Hematopoietic multipotent progenitor cell treated with erythropoietin and hydrocortisone succinate and interleukin-3 and kit ligand, for 17 days (in vitro differentiated cells): ENCODE data around the gene CHST8.

Experiments
- DNase-seq: peaks from one replicate; pipeline ENCODE4 v3.0.0-alpha.2; 2015; ENCODE audit warnings: low spot score

The CHST8 gene

GRCh38 chr19:33714149-33714548 lies 92.4 kb downstream of the CHST8 start:
- DNase-seq, result no peak

DNA sequence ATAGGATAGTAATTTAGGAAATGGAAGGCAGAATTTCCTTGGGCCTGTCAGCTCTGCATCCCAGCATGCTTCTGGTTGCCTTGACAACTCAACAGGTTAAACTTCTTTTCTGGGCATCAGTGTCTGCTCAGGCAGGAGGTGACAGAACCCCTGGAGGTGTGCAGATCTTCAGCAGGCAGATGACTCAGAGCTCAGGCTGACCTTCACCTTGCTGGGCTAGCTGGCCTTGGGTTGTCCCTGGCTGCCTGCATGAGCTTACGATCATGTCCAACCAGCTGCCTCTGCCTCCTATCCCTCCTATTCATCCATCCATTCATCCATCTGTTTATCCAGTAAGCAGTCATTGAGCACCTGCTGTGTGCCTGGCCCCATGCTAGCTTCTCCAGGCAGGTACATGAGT lies 93.7 kb downstream of the CHST8 start:
- no peak for DNase-seq

DNA sequence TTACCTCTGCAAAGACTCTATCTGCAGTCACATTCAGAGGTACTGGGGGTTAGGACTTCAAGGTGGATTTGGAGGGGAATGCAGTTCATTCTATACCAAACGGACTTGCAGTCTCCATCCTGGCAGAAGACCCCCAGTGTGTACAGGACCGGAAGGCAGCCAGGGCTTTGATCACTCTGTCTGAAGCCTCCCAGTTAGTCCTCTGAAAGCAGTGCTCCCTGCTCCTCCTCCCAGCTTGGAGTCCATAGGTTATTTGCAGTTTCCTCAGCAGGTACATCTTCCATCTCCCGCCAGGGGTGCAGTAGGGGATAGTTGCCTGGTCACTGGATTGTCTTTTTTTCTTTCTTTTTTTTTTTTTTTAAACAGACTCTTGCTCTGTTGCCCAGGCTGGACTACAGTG lies 96.1 kb downstream of the CHST8 start:
- DNase-seq, result no peak

GRCh38 chr19:33718651-33719254 lies 97.0 kb downstream of the CHST8 start:
- no peak for DNase-seq

DNA sequence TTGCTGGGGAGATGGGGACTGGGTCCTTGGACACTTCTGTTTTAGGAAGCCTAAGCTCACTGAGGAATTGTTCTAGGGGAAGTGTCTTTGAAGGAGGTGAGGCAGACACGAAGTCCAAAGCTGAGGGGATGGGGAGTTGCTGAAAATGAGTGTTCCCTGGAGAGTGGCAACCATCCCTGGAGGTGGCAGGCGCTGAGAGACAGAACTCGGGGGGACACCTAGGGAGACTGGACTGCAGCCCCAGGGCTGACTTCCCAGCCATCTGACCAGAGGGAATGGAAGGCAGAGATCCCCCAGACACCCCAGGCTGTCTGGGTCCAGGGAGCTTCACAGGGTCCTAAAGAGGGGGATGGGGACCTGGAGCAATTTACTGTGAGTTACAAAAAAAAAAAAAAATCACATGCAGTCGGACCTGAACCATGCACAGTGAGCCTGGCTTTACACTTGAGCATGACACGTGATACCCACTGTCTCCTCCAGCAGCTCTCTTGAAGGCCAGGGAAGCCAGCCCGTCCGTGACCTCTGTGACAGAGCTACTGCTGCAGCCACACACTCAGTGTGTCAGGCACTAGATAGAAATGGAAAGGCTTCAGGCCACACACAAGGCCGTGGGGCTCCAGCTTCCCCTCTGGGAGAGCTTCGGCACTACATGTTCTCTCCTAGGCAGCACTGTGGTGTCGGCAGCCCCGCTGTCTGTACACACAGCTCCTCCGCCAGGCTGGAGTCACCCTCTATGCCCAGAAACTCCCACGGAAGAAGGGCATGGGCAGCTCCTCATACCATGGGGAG lies 97.8 kb downstream of the CHST8 start:
- DNase-seq, result no peak

DNA sequence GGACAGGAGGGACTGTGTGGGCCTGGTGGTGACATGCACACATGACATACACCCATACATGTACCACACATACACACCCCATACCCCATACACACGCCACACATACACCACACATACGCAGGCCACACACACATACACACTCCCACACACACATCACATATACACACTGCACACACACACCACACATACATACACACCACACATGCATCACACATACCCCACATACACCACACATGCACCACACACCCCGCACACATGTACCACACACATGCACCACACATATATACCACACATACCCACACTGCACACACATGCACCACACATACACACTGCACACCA lies 98.4 kb downstream of the CHST8 start:
- no peak for DNase-seq

GRCh38 chr19:33720691-33721682 lies 99.2 kb downstream of the CHST8 start:
- no peak for DNase-seq

GRCh38 chr19:33721735-33722297 lies 100.1 kb downstream of the CHST8 start:
- no peak for DNase-seq

DNA sequence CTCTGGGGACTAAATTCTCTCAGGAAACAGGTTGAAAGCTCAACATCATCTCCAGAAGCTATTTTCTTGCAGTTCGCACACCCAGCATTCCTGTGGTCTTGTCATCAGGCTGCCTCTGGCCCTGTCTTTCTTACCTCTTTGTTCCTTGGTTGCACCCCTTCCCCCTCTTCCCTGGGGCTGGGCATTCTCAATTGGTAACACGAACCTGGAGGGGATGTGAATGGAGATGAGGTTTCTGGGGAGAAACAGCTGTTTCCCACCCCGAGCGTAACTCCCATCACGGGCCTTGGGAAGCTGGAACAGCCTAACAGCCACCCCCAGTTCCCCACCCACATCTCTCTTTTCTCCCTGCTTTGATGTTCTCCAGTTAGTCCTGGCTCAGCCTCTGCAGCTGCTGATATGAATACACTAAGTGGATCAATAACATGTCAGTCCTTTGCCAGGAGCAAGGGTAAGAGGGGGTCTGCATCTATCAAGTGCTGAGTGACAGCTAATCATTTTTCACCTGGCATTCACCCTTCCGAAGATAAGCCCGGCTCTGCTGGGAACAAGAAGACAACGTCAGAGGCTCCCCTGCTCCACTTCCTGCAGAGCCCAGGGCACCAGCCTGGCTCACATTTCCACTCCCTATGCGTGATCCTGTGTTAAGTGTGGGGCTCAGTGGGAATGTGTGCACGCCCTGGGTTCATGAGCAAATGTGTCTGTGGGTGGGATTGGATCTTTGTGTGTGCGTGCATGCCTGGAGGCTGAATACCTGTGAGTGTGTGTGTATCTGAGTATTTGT lies 100.9 kb downstream of the CHST8 start:
- no peak for DNase-seq

DNA sequence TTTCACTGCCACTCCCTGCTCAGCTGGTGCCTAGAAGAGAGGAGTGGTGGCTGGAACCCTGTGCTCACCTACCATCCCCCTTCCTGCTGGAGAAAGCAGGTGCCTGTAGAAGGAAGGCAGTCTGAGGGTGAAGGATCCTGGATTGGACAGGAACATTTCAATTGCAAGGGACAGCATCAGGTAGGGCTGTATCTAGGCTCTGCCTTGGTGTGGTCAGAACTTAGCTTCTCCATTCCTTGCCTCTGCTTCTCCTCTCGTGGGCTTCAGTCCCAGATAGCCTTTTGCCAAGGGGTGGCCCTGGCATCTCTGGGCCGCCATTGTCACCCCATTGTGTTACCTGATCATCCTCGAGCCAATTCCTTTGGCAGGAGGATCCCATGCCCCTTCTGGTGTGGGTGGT lies 101.8 kb downstream of the CHST8 start:
- no peak for DNase-seq

- DNase-seq, result no peak
These were observed 102.4 kb downstream of the CHST8 start for GRCh38 chr19:33724021-33724720.

DNA sequence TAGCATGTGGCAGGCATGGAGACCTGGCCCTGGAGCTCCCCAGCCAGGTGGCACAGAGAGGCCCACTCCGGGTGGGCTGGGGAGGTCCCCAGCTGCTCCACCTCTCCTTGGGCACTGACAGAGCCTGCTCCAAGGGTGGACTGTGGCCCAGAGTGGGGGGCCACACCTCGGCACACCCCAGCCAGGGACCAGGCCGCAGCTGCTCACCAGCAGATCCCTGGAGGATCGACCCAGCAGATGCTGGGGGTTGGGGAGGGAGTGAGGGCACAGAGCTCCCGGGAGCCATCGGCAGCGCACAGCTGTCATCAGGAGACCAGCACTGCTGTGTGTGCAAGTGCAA lies 102.9 kb downstream of the CHST8 start:
- no peak for DNase-seq

DNA sequence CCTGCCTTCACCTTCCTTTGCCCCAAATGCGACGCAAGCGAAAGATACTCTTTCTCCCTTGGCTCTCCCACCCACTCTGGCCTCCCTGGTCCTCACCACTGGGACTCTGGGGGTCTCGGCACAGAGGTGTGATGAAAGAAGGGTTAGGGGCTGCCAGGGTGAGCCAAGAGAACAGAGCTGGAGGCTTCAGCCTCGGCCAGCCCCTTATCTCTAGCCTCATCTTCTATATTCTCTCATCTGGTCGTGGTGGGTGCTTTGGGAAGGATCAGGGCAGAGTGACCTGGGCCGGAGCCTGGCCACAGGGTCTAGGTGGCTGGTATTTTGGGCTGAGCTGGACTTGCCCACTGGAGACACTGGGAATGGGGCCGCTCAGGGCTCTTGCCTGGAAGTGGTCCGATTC lies 103.8 kb downstream of the CHST8 start:
- no peak for DNase-seq

GRCh38 chr19:33726756-33727155 lies 105.0 kb downstream of the CHST8 start:
- DNase-seq, result no peak

GRCh38 chr19:33727331-33727998 lies 105.7 kb downstream of the CHST8 start:
- DNase-seq, result no peak

GRCh38 chr19:33728141-33728540 lies 106.4 kb downstream of the CHST8 start:
- no peak for DNase-seq

DNA sequence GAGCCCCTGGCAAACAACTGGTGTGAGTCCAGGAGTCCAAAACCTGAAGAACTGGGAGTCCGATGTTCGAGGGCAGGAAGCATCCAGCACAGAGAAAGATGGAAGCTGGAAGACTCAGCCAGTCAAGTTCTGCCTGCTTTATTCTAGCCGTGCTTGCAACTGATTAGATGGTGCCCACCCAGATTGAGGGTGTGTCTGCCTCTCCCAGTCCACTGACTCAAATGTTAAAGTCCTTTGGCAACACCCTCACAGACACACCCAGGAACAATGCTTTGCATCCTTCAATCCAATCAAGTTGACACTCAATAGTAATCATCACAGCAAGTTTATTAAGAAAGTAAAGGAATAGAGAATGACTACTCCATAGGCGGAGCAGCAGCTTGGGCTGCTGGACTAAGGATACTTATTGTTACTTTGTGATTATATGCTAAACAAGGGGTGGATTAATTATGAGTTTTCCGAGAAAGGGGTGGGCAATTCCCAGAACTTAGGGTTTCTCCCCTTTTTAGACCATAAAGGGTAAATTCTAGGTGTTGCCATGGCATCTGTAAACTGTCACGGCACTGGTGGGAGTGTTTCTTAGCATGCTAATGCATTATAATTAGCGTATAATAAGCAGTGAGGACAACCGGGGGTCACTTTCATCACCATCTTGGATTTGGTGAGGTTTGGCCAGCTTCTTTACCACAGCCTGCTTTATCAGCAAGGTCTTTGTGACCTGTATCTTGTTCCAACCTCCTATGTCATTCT lies 109.3 kb downstream of the CHST8 start:
- DNase-seq, result no peak

- DNase-seq, result no peak
These were observed 110.1 kb downstream of the CHST8 start for GRCh38 chr19:33731881-33732280.

- DNase-seq, result no peak
These were observed 113.2 kb downstream of the CHST8 start for GRCh38 chr19:33734913-33735312.

GRCh38 chr19:33736158-33736557 lies 114.4 kb downstream of the CHST8 start:
- no peak for DNase-seq
